PFSK-1 (cell line): ENCODE measurements around the gene KRTAP5-8.

Experiments
- FOXP2 ChIP-seq: optimal IDR thresholded peaks from 2 replicates; pipeline ENCODE3; 2011; ENCODE audit warnings: borderline replicate concordance, control low read depth, inconsistent platforms; ENCODE audit not compliant: insufficient read depth; ENCODE audit errors: extremely low read length, extremely low read depth
- POLR2AphosphoS5 ChIP-seq: IDR thresholded peaks from 2 replicates; pipeline ENCODE4 v1.6.1; 2012; ENCODE audit warnings: low read depth, mild to moderate bottlenecking, control low read depth, low read length, moderate library complexity
- SIN3A ChIP-seq: IDR thresholded peaks from 2 replicates; pipeline ENCODE4 v1.6.1; 2012; ENCODE audit warnings: mild to moderate bottlenecking, low read length, moderate library complexity, borderline replicate concordance; ENCODE audit not compliant: insufficient read depth
- TAF1 ChIP-seq: IDR thresholded peaks from 2 replicates; pipeline ENCODE4 v1.6.1; 2012; ENCODE audit warnings: low read length, control low read depth, borderline replicate concordance; ENCODE audit not compliant: insufficient read depth
- TF ChIP-seq, protein P1 (sequence below), 2 experiments: IDR thresholded peaks; 2 replicates each; pipeline versions ENCODE4 v1.6.1 to v1.8.0; 2011 to 2012; ENCODE audit warnings: low read depth in 2 of 2, low read length in 2 of 2, control low read depth in 1 of 2, inconsistent platforms in 1 of 2, mild to moderate bottlenecking in 1 of 2, moderate library complexity in 1 of 2; ENCODE audit not compliant: insufficient read depth in 1 of 2

DNA sequence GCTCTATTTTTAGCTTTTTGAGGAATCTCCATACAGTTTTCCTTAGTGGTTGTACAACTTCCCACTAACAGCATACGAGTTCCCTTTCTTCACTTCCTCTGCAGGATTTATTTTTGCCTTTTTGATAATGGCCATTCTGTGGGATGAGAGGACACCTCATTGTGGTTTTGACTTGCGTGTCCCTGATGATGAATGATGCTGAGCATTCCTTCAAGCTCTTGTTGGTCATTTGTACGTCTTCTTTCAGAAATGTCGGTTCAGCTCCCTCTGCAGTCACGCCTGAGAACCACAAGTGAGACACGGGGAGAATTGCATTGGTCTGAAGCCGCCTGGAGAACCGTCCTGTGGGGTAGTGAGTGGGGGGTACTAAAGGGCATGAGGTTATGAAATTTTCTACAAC is 25.6 kb downstream of the KRTAP5-8 start:
- TF ChIP-seq POLR2AphosphoS5 (no peak), TAF1 (no peak), SIN3A (no peak), FOXP2 (no peak)
- TF ChIP-seq, protein P1, sequence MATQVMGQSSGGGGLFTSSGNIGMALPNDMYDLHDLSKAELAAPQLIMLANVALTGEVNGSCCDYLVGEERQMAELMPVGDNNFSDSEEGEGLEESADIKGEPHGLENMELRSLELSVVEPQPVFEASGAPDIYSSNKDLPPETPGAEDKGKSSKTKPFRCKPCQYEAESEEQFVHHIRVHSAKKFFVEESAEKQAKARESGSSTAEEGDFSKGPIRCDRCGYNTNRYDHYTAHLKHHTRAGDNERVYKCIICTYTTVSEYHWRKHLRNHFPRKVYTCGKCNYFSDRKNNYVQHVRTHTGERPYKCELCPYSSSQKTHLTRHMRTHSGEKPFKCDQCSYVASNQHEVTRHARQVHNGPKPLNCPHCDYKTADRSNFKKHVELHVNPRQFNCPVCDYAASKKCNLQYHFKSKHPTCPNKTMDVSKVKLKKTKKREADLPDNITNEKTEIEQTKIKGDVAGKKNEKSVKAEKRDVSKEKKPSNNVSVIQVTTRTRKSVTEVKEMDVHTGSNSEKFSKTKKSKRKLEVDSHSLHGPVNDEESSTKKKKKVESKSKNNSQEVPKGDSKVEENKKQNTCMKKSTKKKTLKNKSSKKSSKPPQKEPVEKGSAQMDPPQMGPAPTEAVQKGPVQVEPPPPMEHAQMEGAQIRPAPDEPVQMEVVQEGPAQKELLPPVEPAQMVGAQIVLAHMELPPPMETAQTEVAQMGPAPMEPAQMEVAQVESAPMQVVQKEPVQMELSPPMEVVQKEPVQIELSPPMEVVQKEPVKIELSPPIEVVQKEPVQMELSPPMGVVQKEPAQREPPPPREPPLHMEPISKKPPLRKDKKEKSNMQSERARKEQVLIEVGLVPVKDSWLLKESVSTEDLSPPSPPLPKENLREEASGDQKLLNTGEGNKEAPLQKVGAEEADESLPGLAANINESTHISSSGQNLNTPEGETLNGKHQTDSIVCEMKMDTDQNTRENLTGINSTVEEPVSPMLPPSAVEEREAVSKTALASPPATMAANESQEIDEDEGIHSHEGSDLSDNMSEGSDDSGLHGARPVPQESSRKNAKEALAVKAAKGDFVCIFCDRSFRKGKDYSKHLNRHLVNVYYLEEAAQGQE (IDR thresholded peaks at IDR 0.05; ENCODE audit: insufficient read depth in 1 of 2, low read depth in 2 of 2, low read length in 2 of 2), result no peak
